PC-3 (cell line): ENCODE data around the gene SYPL1. TPM values are rescaled to one million over a fixed set of nuclear protein-coding genes. Genes with fewer than 3 reads are reported as not detected.

Experiments used
- ATAC-seq: fragments of 200-7000 bp; cut with Tn5 transposase; 2 replicates; pipeline ENCODE4 v1.9.1; 2020; ENCODE audit warnings: mild to moderate bottlenecking, moderate library complexity
- BruUV-seq: library from RNA; stranded (reverse); fragments of 400-500 nt; replicated peaks from 2 replicates; lab custom pipeline; 2021; lab: Mats Ljungman, UMichigan
- CTCF ChIA-PET: fragments of 300-600 bp; sonication (Branson Sonifier 250); formaldehyde crosslinking; loops from one replicate; lab custom pipeline; 2022; ENCODE audit warnings: antibody characterized with exemption; lab: Charles Lee
- POLR2A ChIA-PET: fragments of 300-600 bp; sonication (Branson Sonifier 250); formaldehyde crosslinking; loops from one replicate; lab custom pipeline; 2022; ENCODE audit warnings: antibody characterized with exemption; ENCODE audit not compliant: unreplicated experiment; lab: Charles Lee
- DNase-seq: peaks from one replicate; pipeline ENCODE4 v3.0.0-alpha.2; 2015
- H2AFZ ChIP-seq: fragments of 300-600 bp; sonication (generic); 2 replicates; pipeline ENCODE4 v1.6.0; 2016; ENCODE audit warnings: antibody characterized with exemption, low read length
- H3F3A ChIP-seq: fragments of 300-600 bp; sonication (generic); one replicate; pipeline ENCODE4 v1.6.0; 2017; ENCODE audit warnings: antibody characterized with exemption, low read length, control low read depth, mild to moderate bottlenecking; ENCODE audit not compliant: unreplicated experiment
- H3K27ac ChIP-seq: fragments of 300-600 bp; sonication (generic); 2 replicates; pipeline ENCODE4 v1.5.1; 2016; ENCODE audit warnings: mild to moderate bottlenecking, low read length
- H3K27me3 ChIP-seq: fragments of 300-600 bp; sonication (generic); 2 replicates; pipeline ENCODE4 v1.6.1; 2016; ENCODE audit warnings: low read length, mixed read lengths
- H3K36me3 ChIP-seq: fragments of 300-600 bp; sonication (generic); 2 replicates; pipeline ENCODE4 v1.6.1; 2016; ENCODE audit warnings: low read depth, mixed run types, low read length, mixed read lengths
- H3K4me1 ChIP-seq: fragments of 300-600 bp; sonication (generic); 2 replicates; pipeline ENCODE4 v1.5.1; 2016; ENCODE audit warnings: low read length; ENCODE audit not compliant: insufficient read depth
- H3K4me2 ChIP-seq: fragments of 300-600 bp; sonication (generic); 2 replicates; pipeline ENCODE4 v1.6.0; 2016; ENCODE audit warnings: low read length
- H3K4me3 ChIP-seq: fragments of 300-600 bp; sonication (generic); 2 replicates; pipeline ENCODE4 v1.5.1; 2016; ENCODE audit warnings: mild to moderate bottlenecking, low read length, mixed read lengths
- H3K79me2 ChIP-seq: fragments of 300-600 bp; sonication (generic); 2 replicates; pipeline ENCODE4 v1.6.1; 2017; ENCODE audit warnings: low read length, mixed read lengths
- H3K9ac ChIP-seq: fragments of 300-600 bp; sonication (generic); 2 replicates; pipeline ENCODE4 v1.6.0; 2016; ENCODE audit warnings: mild to moderate bottlenecking, low read length
- H3K9me2 ChIP-seq: fragments of 300-600 bp; sonication (generic); replicated peaks from 2 replicates; pipeline ENCODE4 v1.6.1; 2016; ENCODE audit warnings: mixed run types, low read length, mixed read lengths
- H3K9me3 ChIP-seq: fragments of 300-600 bp; sonication (generic); 2 replicates; pipeline ENCODE4 v1.6.1; 2016; ENCODE audit warnings: low read length, mixed read lengths
- H4K20me1 ChIP-seq: fragments of 300-600 bp; sonication (generic); 2 replicates; pipeline ENCODE4 v1.6.1; 2016; ENCODE audit warnings: low read length, mixed read lengths
- EZH2 ChIP-seq: fragments of 300-600 bp; sonication (generic); IDR thresholded peaks from one replicate; pipeline ENCODE4 v1.6.1; 2017; ENCODE audit warnings: antibody characterized with exemption, mild to moderate bottlenecking, low read length; ENCODE audit not compliant: unreplicated experiment
- EZH2phosphoT487 ChIP-seq: fragments of 300-600 bp; sonication (generic); IDR thresholded peaks from 2 replicates; pipeline ENCODE4 v1.6.1; 2018; ENCODE audit warnings: mild to moderate bottlenecking, antibody characterized with exemption, low read length, borderline replicate concordance
- intact Hi-C: fragments of 100-400 bp; cut with micrococcal nuclease; formaldehyde crosslinking; loops from 2 replicates; pipeline ENCODE4 v1.9.0; 2023
- total RNA-seq: library from RNA; depleted of rRNA; stranded (reverse); fragments of >200 nt; gene quantifications from 2 replicates; pipeline ENCODE4 v1.2.3, GENCODE V29; 2014
- TF ChIP-seq, protein P1 (sequence below): fragments of 300-600 bp; sonication (generic); conservative IDR thresholded peaks from 2 replicates; pipeline ENCODE4 v1.5.1; 2017; ENCODE audit warnings: antibody characterized with exemption, low read depth, mild to moderate bottlenecking, low read length

The SYPL1 gene
- total RNA-seq, 1 experiment from 2014 or later = 45.9 TPM

DNA sequence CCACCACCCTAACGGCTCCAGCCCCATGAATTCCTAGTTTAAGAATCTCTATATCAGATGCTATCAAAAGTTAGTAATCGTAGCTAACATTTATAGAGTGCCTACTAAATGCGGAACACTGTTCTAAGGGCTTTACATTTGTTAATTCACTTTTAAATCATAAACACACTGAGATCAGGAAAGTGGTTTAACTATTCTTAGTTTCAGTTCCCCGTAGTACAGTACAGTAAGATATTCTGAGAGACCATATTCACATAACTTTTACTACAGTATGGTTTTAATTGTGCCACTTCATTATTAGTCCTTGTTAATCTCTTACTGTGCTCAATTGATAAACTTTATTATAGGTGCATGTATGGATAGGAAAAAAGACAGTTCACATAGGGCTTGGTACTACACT lies 22.5 kb downstream of the SYPL1 start:
- H3K79me2 ChIP-seq = no peaks in the 10 kb centered on the region
- H3K4me1 ChIP-seq = no peaks in the 10 kb centered on the region
- BruUV-seq = no TSS peak
- H3K4me2 ChIP-seq = no peak overlapping the region
- intact Hi-C loops = no loop called here
- H3K27me3 ChIP-seq = no peaks in the 10 kb centered on the region
- no peaks in the 10 kb centered on the region for H3K9me2 ChIP-seq
- no peak overlapping the region for H3K9ac ChIP-seq
- ChIA-PET CTCF (no interaction called here), POLR2A (no interaction called here)
- no peaks in the 10 kb centered on the region for H4K20me1 ChIP-seq
- H3F3A ChIP-seq = no peaks in the 10 kb centered on the region
- H3K27ac ChIP-seq = no peak overlapping the region
- no peak overlapping the region for H2AFZ ChIP-seq
- H3K9me3 ChIP-seq = no peaks in the 10 kb centered on the region
- no peak for DNase-seq
- peaks cover 72% of the 10 kb centered on the region for H3K36me3 ChIP-seq
- no peak for ATAC-seq
- no peak overlapping the region for H3K4me3 ChIP-seq
- no peak for TF ChIP-seq EZH2
- TF ChIP-seq, protein P1, sequence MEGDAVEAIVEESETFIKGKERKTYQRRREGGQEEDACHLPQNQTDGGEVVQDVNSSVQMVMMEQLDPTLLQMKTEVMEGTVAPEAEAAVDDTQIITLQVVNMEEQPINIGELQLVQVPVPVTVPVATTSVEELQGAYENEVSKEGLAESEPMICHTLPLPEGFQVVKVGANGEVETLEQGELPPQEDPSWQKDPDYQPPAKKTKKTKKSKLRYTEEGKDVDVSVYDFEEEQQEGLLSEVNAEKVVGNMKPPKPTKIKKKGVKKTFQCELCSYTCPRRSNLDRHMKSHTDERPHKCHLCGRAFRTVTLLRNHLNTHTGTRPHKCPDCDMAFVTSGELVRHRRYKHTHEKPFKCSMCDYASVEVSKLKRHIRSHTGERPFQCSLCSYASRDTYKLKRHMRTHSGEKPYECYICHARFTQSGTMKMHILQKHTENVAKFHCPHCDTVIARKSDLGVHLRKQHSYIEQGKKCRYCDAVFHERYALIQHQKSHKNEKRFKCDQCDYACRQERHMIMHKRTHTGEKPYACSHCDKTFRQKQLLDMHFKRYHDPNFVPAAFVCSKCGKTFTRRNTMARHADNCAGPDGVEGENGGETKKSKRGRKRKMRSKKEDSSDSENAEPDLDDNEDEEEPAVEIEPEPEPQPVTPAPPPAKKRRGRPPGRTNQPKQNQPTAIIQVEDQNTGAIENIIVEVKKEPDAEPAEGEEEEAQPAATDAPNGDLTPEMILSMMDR = no peak
- TF ChIP-seq EZH2phosphoT487 = no peak

GRCh38 chr7:106088014-106088413 lies 24.1 kb downstream of the SYPL1 start:
- intact Hi-C loops = no loop called here
- H3K27ac ChIP-seq = no peak overlapping the region
- no peak for ATAC-seq
- no peaks in the 10 kb centered on the region for H3K79me2 ChIP-seq
- no peak for DNase-seq
- H3K9me2 ChIP-seq = no peaks in the 10 kb centered on the region
- no peak overlapping the region for H2AFZ ChIP-seq
- H3K9me3 ChIP-seq = no peaks in the 10 kb centered on the region
- CTCF ChIA-PET = no interaction called here
- peaks cover 64% of the 10 kb centered on the region for H3K36me3 ChIP-seq
- H3K4me2 ChIP-seq = no peak overlapping the region
- no peaks in the 10 kb centered on the region for H3K27me3 ChIP-seq
- TF ChIP-seq EZH2phosphoT487 (no peak), EZH2 (no peak)
- TF ChIP-seq, protein P1 = no peak
- POLR2A ChIA-PET = no interaction called here
- no peak overlapping the region for H3K9ac ChIP-seq
- H3F3A ChIP-seq = no peaks in the 10 kb centered on the region
- H3K4me1 ChIP-seq = no peaks in the 10 kb centered on the region
- no peaks in the 10 kb centered on the region for H4K20me1 ChIP-seq
- no TSS peak for BruUV-seq
- no peak overlapping the region for H3K4me3 ChIP-seq

GRCh38 chr7:106086062-106086461 lies 26.1 kb downstream of the SYPL1 start:
- Histone ChIP-seq H3K79me2 (no peaks in the 10 kb centered on the region), H3K9me3 (no peaks in the 10 kb centered on the region), H3K4me2 (no peak overlapping the region), H3K36me3 (peaks cover 45% of the 10 kb centered on the region), H3K4me1 (no peaks in the 10 kb centered on the region), H2AFZ (no peak overlapping the region), H3F3A (no peaks in the 10 kb centered on the region), H3K27me3 (no peaks in the 10 kb centered on the region), H3K27ac (no peak overlapping the region), H3K9ac (no peak overlapping the region), H3K4me3 (no peak overlapping the region), H4K20me1 (no peaks in the 10 kb centered on the region), H3K9me2 (no peaks in the 10 kb centered on the region)
- no TSS peak for BruUV-seq
- DNase-seq (no peak), ATAC-seq (no peak)
- ChIA-PET POLR2A (no interaction called here), CTCF (no interaction called here)
- intact Hi-C loops = no loop called here
- no peak for TF ChIP-seq EZH2phosphoT487
- TF ChIP-seq, protein P1 = no peak
- no peak for TF ChIP-seq EZH2
